A549 (cell line): ENCODE data around the gene RHOF. TPM values are rescaled to one million over a fixed set of nuclear protein-coding genes. Genes with fewer than 3 reads are reported as not detected.

ENCODE experiments used
- ATAC-seq, 2 experiments: fragments of 200-7000 bp in 1 of 2; fragments of >200 bp in 1 of 2; cut with Nextera tagmentation in 1 of 2; cut with Tn5 transposase in 1 of 2; 3 replicates each; pipeline versions ENCODE4 v1.8.0 to v1.9.1; 2018 to 2020; ENCODE audit warnings: mild to moderate bottlenecking in 1 of 2, moderate library complexity in 1 of 2
- CTCF ChIA-PET: fragments of 300-600 bp; sonication (Branson Sonifier 250); formaldehyde crosslinking; extraction: SDS; loops from one replicate; lab custom pipeline; 2021; ENCODE audit warnings: antibody characterized with exemption, inconsistent platforms; lab: Yijun Ruan, JAX
- POLR2A ChIA-PET: fragments of 350-600 bp; formaldehyde crosslinking; extraction: SDS; loops from one replicate; lab custom pipeline; 2021; ENCODE audit warnings: antibody characterized with exemption, inconsistent platforms; lab: Yijun Ruan, JAX
- DNase-seq, 2 experiments: peaks; one replicate each; pipeline versions ENCODE4 v3.0.0 to v3.0.0-alpha.2; 2011 to 2016; ENCODE audit warnings: low read depth in 1 of 2, low spot score in 1 of 2
- FAIRE-seq: peaks from 2 replicates; lab custom pipeline; 2011; peaks lifted over from hg19 to GRCh38; lab: Jason Lieb, UNC
- H3K27ac ChIP-seq, 2 experiments: fragments of >200 bp; sonication (Bioruptor Twin); formaldehyde crosslinking; 3 replicates each; pipeline ENCODE4 v1.5.1; 2016 to 2017
- H3K4me1 ChIP-seq: fragments of >200 bp; sonication (Bioruptor Twin); formaldehyde crosslinking; 3 replicates; pipeline ENCODE4 v1.6.1; 2016
- H3K4me2 ChIP-seq: fragments of >200 bp; sonication (Bioruptor Twin); formaldehyde crosslinking; 3 replicates; pipeline ENCODE4 v1.6.1; 2016
- H3K4me3 ChIP-seq: fragments of >200 bp; sonication (Bioruptor Twin); formaldehyde crosslinking; 3 replicates; pipeline ENCODE4 v1.5.1; 2016
- H3K9me3 ChIP-seq: fragments of >200 bp; sonication (Bioruptor Twin); formaldehyde crosslinking; 3 replicates; pipeline ENCODE4 v1.6.1; 2016
- BCL3 ChIP-seq: fragments of >200 bp; sonication (Bioruptor Twin); formaldehyde crosslinking; IDR thresholded peaks from 3 replicates; pipeline ENCODE4 v1.6.1; 2016
- CTCF ChIP-seq: fragments of >200 bp; sonication (Bioruptor Twin); formaldehyde crosslinking; IDR thresholded peaks from 3 replicates; pipeline ENCODE4 v1.5.1; 2016
- FOSB ChIP-seq: fragments of 250-450 bp; sonication (Bioruptor Pico); IDR thresholded peaks from 2 replicates; pipeline ENCODE4 v1.5.0; 2020; ENCODE audit warnings: mild to moderate bottlenecking, moderate library complexity
- FOSL2 ChIP-seq, 2 experiments: fragments of 450-650 bp in 1 of 2; fragments of >200 bp in 1 of 2; sonication (Bioruptor Twin) in 1 of 2; formaldehyde crosslinking; IDR thresholded peaks; 2 replicates each; pipeline versions ENCODE4 v1.5.0 to v1.6.1; 2016 to 2020; ENCODE audit warnings: mild to moderate bottlenecking in 1 of 2, moderate library complexity in 1 of 2
- GATA3 ChIP-seq: IDR thresholded peaks from 2 replicates; pipeline ENCODE4 v1.6.1; 2012; ENCODE audit warnings: borderline replicate concordance
- HDAC2 ChIP-seq: fragments of 200-600 bp; sonication (generic); IDR thresholded peaks from 2 replicates; pipeline ENCODE4 v1.6.1; 2016
- HOXB13 ChIP-seq: fragments of 250-450 bp; sonication (Bioruptor Pico); IDR thresholded peaks from 2 replicates; pipeline ENCODE4 v1.5.0; 2020; ENCODE audit warnings: low read depth, mild to moderate bottlenecking, moderate library complexity
- KDM1A ChIP-seq: fragments of 200-600 bp; sonication (generic); IDR thresholded peaks from 2 replicates; pipeline ENCODE4 v1.6.1; 2016; ENCODE audit warnings: low read depth, mild to moderate bottlenecking
- NFE2L2 ChIP-seq: fragments of 150-350 bp; conservative IDR thresholded peaks from 2 replicates; pipeline ENCODE4 v1.6.1; 2014; ENCODE audit warnings: low read length
- NPAS2 ChIP-seq: fragments of 250-450 bp; sonication (Bioruptor Pico); IDR thresholded peaks from 2 replicates; pipeline ENCODE4 v1.8.0; 2022; ENCODE audit warnings: mild to moderate bottlenecking, moderate library complexity, borderline replicate concordance
- RCOR1 ChIP-seq: fragments of 150-350 bp; IDR thresholded peaks from 2 replicates; pipeline ENCODE4 v1.6.1; 2014; ENCODE audit warnings: antibody characterized with exemption, low read length, low read depth
- SREBF2 ChIP-seq: fragments of 450-650 bp; IDR thresholded peaks from 2 replicates; pipeline ENCODE4 v1.6.1; 2014; ENCODE audit warnings: mild to moderate bottlenecking, moderate library complexity
- TP53 ChIP-seq: fragments of 250-450 bp; sonication (Bioruptor Pico); IDR thresholded peaks from 2 replicates; pipeline ENCODE4 v1.5.0; 2021; ENCODE audit warnings: mild to moderate bottlenecking, moderate library complexity
- ZFP36 ChIP-seq: fragments of 450-650 bp; IDR thresholded peaks from 2 replicates; pipeline ENCODE4 v1.6.1; 2014; ENCODE audit warnings: borderline replicate concordance; ENCODE audit not compliant: partially characterized antibody
- WGBS: methylation state at CpG from one replicate; pipeline ENCODE4 v1.1.6; 2017; ENCODE audit errors: missing lambda C conversion rate; 5-methylcytosine and 5-hydroxymethylcytosine counted together
- polyA plus RNA-seq, 4 experiments: library from polyadenylated mRNA; depleted of rRNA in 3 of 4; stranded (reverse); fragments of >200 nt; fragmentation: RNase III in 1 of 4; extraction: RNeasy Plus Mini Kit Qiagen cat#74134 plus additional on column Dnase treatment in 1 of 4; gene quantifications; 2 replicates in 3 of 4; 3 replicates in 1 of 4; pipeline ENCODE4 v1.2.3, GENCODE V29; 2011 to 2017
- TF ChIP-seq, protein P1 (sequence below): fragments of 150-350 bp; IDR thresholded peaks from 2 replicates; pipeline ENCODE4 v1.6.1; 2014; ENCODE audit warnings: low read depth, mild to moderate bottlenecking, low read length
- TF ChIP-seq, protein P2 (sequence below): fragments of 200-600 bp; sonication (generic); IDR thresholded peaks from 2 replicates; pipeline ENCODE4 v1.6.1; 2016; ENCODE audit warnings: antibody characterized with exemption, mild to moderate bottlenecking, moderate library complexity

Gene RHOF
- polyA plus RNA-seq, 2 of the 4 experiments (the other 2 are of a cell fraction): 47.1 to 52.3 TPM

- no peak for TF ChIP-seq CTCF
- no peak for TF ChIP-seq NFE2L2
- TF ChIP-seq NPAS2 (CRISPR knock-in tag): no peak
- TF ChIP-seq FOSL2 (IDR thresholded peaks at IDR 0.05): no peak
- no peak for TF ChIP-seq FOSL2 (CRISPR knock-in tag; IDR thresholded peaks at IDR 0.05)
- no peak for TF ChIP-seq GATA3
These were observed 4.2 kb downstream of the RHOF start (continued) for GRCh38 chr12:121789233-121789781.

DNA sequence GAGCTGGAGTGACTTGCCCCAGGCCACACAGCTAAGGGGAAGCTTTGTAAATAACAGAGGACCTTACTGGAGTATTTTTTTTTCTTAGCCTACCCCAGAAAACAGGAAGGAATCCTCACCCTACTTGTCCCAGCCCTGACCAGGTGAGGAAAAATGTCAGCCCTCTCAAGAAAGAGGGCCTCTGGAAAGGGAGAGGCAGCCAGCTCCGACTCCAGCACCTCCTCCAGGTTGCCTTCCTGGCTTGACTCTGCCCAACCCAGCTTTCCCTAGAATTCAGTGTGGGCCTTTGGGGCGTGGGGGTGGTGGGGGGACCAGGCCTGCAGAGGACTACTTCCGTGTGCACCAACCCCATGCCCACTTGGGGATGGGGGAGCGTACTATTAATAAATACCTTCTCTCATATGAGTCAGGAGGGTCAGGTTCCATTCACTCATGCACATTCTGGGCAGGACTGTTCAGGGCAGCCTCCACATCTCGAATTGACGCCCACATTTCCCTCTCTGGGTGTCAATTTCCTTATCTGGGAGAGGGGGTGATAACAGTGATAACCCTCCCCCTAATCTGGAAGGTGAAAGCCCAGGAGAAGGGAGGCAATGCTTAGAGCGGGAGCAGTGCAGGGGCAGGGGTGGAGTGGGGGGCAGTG is 5.2 kb downstream of the RHOF start:
- Histone ChIP-seq H3K4me3 (no peak overlapping the region), H3K9me3 (no peaks in the 10 kb centered on the region), H3K27ac (peak overlapping the region; percentile 23 to 100; a peak in 5 of 6 replicates)
- DNase-seq: no peak
- no peak for FAIRE-seq
- WGBS: 62% methylated on average over 7 of the region's 7 CpGs
- ChIA-PET POLR2A (interaction anchor here (0.6 kb wide), 2 partner anchors 89 to 178 kb away, joined by 4 to 6 read pairs; no protein-coding TSS in a partner anchor), CTCF (interaction anchor here (0.6 to 72.2 kb wide), 5 partner anchors 3 to 236 kb away, joined by 3 to 2657 read pairs (median 3); partner anchors contain the start of genes PSMD9, RHOF and SETD1B)
- TF ChIP-seq, protein P1, sequence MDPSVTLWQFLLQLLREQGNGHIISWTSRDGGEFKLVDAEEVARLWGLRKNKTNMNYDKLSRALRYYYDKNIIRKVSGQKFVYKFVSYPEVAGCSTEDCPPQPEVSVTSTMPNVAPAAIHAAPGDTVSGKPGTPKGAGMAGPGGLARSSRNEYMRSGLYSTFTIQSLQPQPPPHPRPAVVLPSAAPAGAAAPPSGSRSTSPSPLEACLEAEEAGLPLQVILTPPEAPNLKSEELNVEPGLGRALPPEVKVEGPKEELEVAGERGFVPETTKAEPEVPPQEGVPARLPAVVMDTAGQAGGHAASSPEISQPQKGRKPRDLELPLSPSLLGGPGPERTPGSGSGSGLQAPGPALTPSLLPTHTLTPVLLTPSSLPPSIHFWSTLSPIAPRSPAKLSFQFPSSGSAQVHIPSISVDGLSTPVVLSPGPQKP: no peak
- TF ChIP-seq ZFP36 (peak; percentile 97), FOSL2 (IDR thresholded peaks at IDR 0.05) (no peak), FOSL2 (CRISPR knock-in tag; IDR thresholded peaks at IDR 0.05) (peak; percentile 2; the same call in 1 of the 2 replicates), SREBF2 (no peak)
- TF ChIP-seq, all 56 proteins: peak for 2
- Histone ChIP-seq H3K4me2 (peak overlapping the region; percentile 47), H3K4me1 (peaks cover 85% of the 10 kb centered on the region)
- no peak for ATAC-seq

- CTCF ChIA-PET: interaction anchor here (0.6 to 72.2 kb wide), 7 partner anchors 2 to 235 kb away, joined by 3 to 2657 read pairs (median 10); partner anchors contain the start of genes PSMD9, RHOF and SETD1B
- ATAC-seq (0 out of 6 replicates have a peak, but pooled peaks of 1 of the 2 experiments have one; percentile 1), FAIRE-seq (no peak), DNase-seq (peak in 1 of 2 experiments; percentile 75)
- no peak overlapping the region for H3K4me3 ChIP-seq
- TF ChIP-seq HOXB13 (CRISPR knock-in tag): 0 out of 2 replicates have a peak, but pooled peaks have one; percentile 17
- no peak for TF ChIP-seq FOSL2 (IDR thresholded peaks at IDR 0.05)
- TF ChIP-seq FOSL2 (CRISPR knock-in tag; IDR thresholded peaks at IDR 0.05): 0 out of 2 replicates have a peak, but pooled peaks have one; percentile 3
- no peak for TF ChIP-seq BCL3
- TF ChIP-seq FOSB (CRISPR knock-in tag): no peak
- TF ChIP-seq, protein P2, sequence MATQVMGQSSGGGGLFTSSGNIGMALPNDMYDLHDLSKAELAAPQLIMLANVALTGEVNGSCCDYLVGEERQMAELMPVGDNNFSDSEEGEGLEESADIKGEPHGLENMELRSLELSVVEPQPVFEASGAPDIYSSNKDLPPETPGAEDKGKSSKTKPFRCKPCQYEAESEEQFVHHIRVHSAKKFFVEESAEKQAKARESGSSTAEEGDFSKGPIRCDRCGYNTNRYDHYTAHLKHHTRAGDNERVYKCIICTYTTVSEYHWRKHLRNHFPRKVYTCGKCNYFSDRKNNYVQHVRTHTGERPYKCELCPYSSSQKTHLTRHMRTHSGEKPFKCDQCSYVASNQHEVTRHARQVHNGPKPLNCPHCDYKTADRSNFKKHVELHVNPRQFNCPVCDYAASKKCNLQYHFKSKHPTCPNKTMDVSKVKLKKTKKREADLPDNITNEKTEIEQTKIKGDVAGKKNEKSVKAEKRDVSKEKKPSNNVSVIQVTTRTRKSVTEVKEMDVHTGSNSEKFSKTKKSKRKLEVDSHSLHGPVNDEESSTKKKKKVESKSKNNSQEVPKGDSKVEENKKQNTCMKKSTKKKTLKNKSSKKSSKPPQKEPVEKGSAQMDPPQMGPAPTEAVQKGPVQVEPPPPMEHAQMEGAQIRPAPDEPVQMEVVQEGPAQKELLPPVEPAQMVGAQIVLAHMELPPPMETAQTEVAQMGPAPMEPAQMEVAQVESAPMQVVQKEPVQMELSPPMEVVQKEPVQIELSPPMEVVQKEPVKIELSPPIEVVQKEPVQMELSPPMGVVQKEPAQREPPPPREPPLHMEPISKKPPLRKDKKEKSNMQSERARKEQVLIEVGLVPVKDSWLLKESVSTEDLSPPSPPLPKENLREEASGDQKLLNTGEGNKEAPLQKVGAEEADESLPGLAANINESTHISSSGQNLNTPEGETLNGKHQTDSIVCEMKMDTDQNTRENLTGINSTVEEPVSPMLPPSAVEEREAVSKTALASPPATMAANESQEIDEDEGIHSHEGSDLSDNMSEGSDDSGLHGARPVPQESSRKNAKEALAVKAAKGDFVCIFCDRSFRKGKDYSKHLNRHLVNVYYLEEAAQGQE: no peak
- peak; percentile 59; the same call in 1 of the 2 replicates for TF ChIP-seq TP53 (CRISPR knock-in tag)
- 0 out of 2 replicates have a peak, but pooled peaks have one; percentile 71 for TF ChIP-seq RCOR1
- no peak for TF ChIP-seq GATA3
- TF ChIP-seq HDAC2: 0 out of 2 replicates have a peak, but pooled peaks have one; percentile 43
- peak; percentile 96 for TF ChIP-seq KDM1A
- WGBS: 75% methylated on average over 16 of the region's 17 CpGs
- H3K9me3 ChIP-seq: no peaks in the 10 kb centered on the region
- H3K27ac ChIP-seq: peak overlapping the region; percentile 72 to 100
- POLR2A ChIA-PET: interaction anchor here (0.6 to 1.2 kb wide), 2 partner anchors 101 to 177 kb away, joined by 4 read pairs; partner anchors contain the start of gene PSMD9
- H3K4me1 ChIP-seq: peaks cover 95% of the 10 kb centered on the region
- H3K4me2 ChIP-seq: peak overlapping the region; percentile 42; the same call in 2 of the 3 replicates
These were observed 6.1 kb downstream of the RHOF start for GRCh38 chr12:121787063-121788025.
